HEK293 (cell line): ENCODE data around the gene SPTLC2.

ENCODE experiments used
- CTCF ChIA-PET: fragments of 350-600 bp; formaldehyde crosslinking; extraction: SDS; loops from one replicate; lab custom pipeline; 2021; ENCODE audit warnings: antibody characterized with exemption; lab: Yijun Ruan, JAX
- POLR2A ChIA-PET: fragments of 300-600 bp; formaldehyde crosslinking; extraction: SDS; loops from one replicate; lab custom pipeline; 2020; ENCODE audit warnings: antibody characterized with exemption, inconsistent platforms; lab: Yijun Ruan, JAX
- H3K27ac ChIP-seq: fragments of 200-500 bp; sonication (Bioruptor generic); 2 replicates; pipeline ENCODE4 v1.5.1; 2014; ENCODE audit warnings: low read depth, low read length, control low read depth, inconsistent platforms; ENCODE audit errors: extremely low read depth
- H3K36me3 ChIP-seq, 2 experiments: fragments of 200-500 bp in 1 of 2; sonication (Bioruptor generic) in 1 of 2; 1 replicate in 1 of 2; 2 replicates in 1 of 2; pipeline ENCODE4 v1.5.1; 2014 to 2017; ENCODE audit warnings: inconsistent platforms in 2 of 2, low read length in 2 of 2; ENCODE audit not compliant: control insufficient read depth in 2 of 2, insufficient read depth in 1 of 2
- H3K4me1 ChIP-seq: fragments of 200-500 bp; sonication (Bioruptor generic); 2 replicates; pipeline ENCODE4 v1.5.1; 2014; ENCODE audit warnings: mild to moderate bottlenecking, low read length, inconsistent platforms; ENCODE audit not compliant: control insufficient read depth, insufficient read depth
- H3K4me3 ChIP-seq: 2 replicates; pipeline ENCODE4 v1.5.1; 2011; ENCODE audit warnings: low read depth, mild to moderate bottlenecking, control low read depth, low read length, moderate library complexity
- H3K9me3 ChIP-seq: fragments of 200-500 bp; sonication (Bioruptor generic); 2 replicates; pipeline ENCODE4 v1.5.1; 2014; ENCODE audit warnings: low read depth, low read length, inconsistent platforms; ENCODE audit not compliant: control insufficient read depth, insufficient read depth
- ATF2 ChIP-seq: fragments of 450-650 bp; formaldehyde crosslinking; IDR thresholded peaks from 2 replicates; pipeline ENCODE4 v1.5.1; 2016; ENCODE audit warnings: missing biosample characterization, missing genetic modification characterization, low read depth
- SCRT2 ChIP-seq: fragments of 450-650 bp; formaldehyde crosslinking; IDR thresholded peaks from 2 replicates; pipeline ENCODE4 v1.5.1; 2016; ENCODE audit warnings: missing biosample characterization, missing genetic modification characterization
- YY1 ChIP-seq: fragments of 450-650 bp; formaldehyde crosslinking; IDR thresholded peaks from 2 replicates; pipeline ENCODE4 v1.5.1; 2018; ENCODE audit warnings: missing biosample characterization, missing genetic modification characterization
- ZEB2 ChIP-seq: fragments of 450-650 bp; formaldehyde crosslinking; IDR thresholded peaks from 2 replicates; pipeline ENCODE4 v1.5.1; 2016; ENCODE audit warnings: missing biosample characterization, missing genetic modification characterization
- ZIC2 ChIP-seq: fragments of 450-650 bp; formaldehyde crosslinking; IDR thresholded peaks from 2 replicates; pipeline ENCODE4 v1.5.1; 2016; ENCODE audit warnings: missing biosample characterization, missing genetic modification characterization
- ZNF148 ChIP-seq: fragments of 450-650 bp; formaldehyde crosslinking; IDR thresholded peaks from 2 replicates; pipeline ENCODE4 v1.5.0; 2017; ENCODE audit warnings: missing biosample characterization, missing genetic modification characterization, borderline replicate concordance
- ZNF155 ChIP-seq: fragments of 450-650 bp; formaldehyde crosslinking; IDR thresholded peaks from 2 replicates; pipeline ENCODE4 v1.5.1; 2016; ENCODE audit warnings: missing biosample characterization, missing genetic modification characterization
- ZNF488 ChIP-seq: fragments of 450-650 bp; formaldehyde crosslinking; IDR thresholded peaks from 2 replicates; pipeline ENCODE4 v1.5.1; 2016; ENCODE audit warnings: missing biosample characterization, missing genetic modification characterization
- ZNF544 ChIP-seq: fragments of 450-650 bp; formaldehyde crosslinking; IDR thresholded peaks from 2 replicates; pipeline ENCODE4 v1.5.0; 2017; ENCODE audit warnings: missing biosample characterization, missing genetic modification characterization
- ZNF560 ChIP-seq: fragments of 450-650 bp; formaldehyde crosslinking; IDR thresholded peaks from 2 replicates; pipeline ENCODE4 v1.5.1; 2017; ENCODE audit warnings: missing biosample characterization, missing genetic modification characterization, borderline replicate concordance
- ZNF580 ChIP-seq: fragments of 450-650 bp; formaldehyde crosslinking; IDR thresholded peaks from 2 replicates; pipeline ENCODE4 v1.5.1; 2016; ENCODE audit warnings: missing biosample characterization, missing genetic modification characterization
- ZNF639 ChIP-seq: fragments of 450-650 bp; formaldehyde crosslinking; IDR thresholded peaks from 2 replicates; pipeline ENCODE4 v1.5.1; 2016; ENCODE audit warnings: missing biosample characterization, missing genetic modification characterization
- ZNF843 ChIP-seq: fragments of 450-650 bp; formaldehyde crosslinking; IDR thresholded peaks from 2 replicates; pipeline ENCODE4 v1.5.1; 2016; ENCODE audit warnings: missing biosample characterization, missing genetic modification characterization

The SPTLC2 gene

GRCh38 chr14:77659831-77660230 is 43.4 kb upstream of the SPTLC2 start:
- Histone ChIP-seq H3K4me3 (no peak overlapping the region), H3K9me3 (no peaks in the 10 kb centered on the region), H3K27ac (no peak overlapping the region), H3K4me1 (no peaks in the 10 kb centered on the region), H3K36me3 (no peaks in the 10 kb centered on the region)
- ChIA-PET POLR2A (no interaction called here), CTCF (interaction anchor here (0.7 kb wide), 1 partner anchor 71 kb away, joined by 3 read pairs; no protein-coding TSS in a partner anchor)
- no peak for TF ChIP-seq YY1 (tag by site-specific recombination)
- TF ChIP-seq ZNF843 (tag by site-specific recombination), result no peak
- no peak for TF ChIP-seq ATF2 (tag by site-specific recombination)
- TF ChIP-seq SCRT2 (tag by site-specific recombination), result no peak
- TF ChIP-seq ZNF148 (tag by site-specific recombination), result no peak
- TF ChIP-seq ZNF544 (tag by site-specific recombination), result no peak
- no peak for TF ChIP-seq ZNF488 (tag by site-specific recombination)
- TF ChIP-seq ZEB2, result no peak
- TF ChIP-seq ZNF639 (tag by site-specific recombination), result no peak
- TF ChIP-seq ZNF560 (tag by site-specific recombination), result no peak

- no peaks in the 10 kb centered on the region for H3K4me1 ChIP-seq
- TF ChIP-seq ZEB2, result no peak
- TF ChIP-seq, all 188 proteins: peak for 0
- no peak overlapping the region for H3K27ac ChIP-seq
- H3K4me3 ChIP-seq, result no peak overlapping the region
- no peaks in the 10 kb centered on the region for H3K36me3 ChIP-seq
- ChIA-PET POLR2A (no interaction called here), CTCF (interaction anchor here (0.7 kb wide), 1 partner anchor 48 kb away, joined by 3 read pairs; no protein-coding TSS in a partner anchor)
- no peaks in the 10 kb centered on the region for H3K9me3 ChIP-seq
These were observed 40.8 kb upstream of the SPTLC2 start for GRCh38 chr14:77657280-77657679.

- Histone ChIP-seq H3K27ac (no peak overlapping the region), H3K36me3 (no peaks in the 10 kb centered on the region), H3K4me1 (no peaks in the 10 kb centered on the region), H3K9me3 (no peaks in the 10 kb centered on the region), H3K4me3 (no peak overlapping the region)
- ChIA-PET CTCF (interaction anchor here (0.5 to 1.2 kb wide), 3 partner anchors 17 to 240 kb away, joined by 3 to 4 read pairs (median 4); no protein-coding TSS in a partner anchor), POLR2A (interaction anchor here (0.5 to 0.6 kb wide), 2 partner anchors 73 to 333 kb away, joined by 4 to 8 read pairs; no protein-coding TSS in a partner anchor)
- TF ChIP-seq ZIC2 (tag by site-specific recombination) (peak; percentile 96), ZNF155 (tag by site-specific recombination) (no peak), ZNF580 (tag by site-specific recombination) (no peak)
These were observed 37.6 kb upstream of the SPTLC2 start for GRCh38 chr14:77654001-77654441.
